K562 (cell line): ENCODE data around the gene ELOF1. TPM values are rescaled to one million over a fixed set of nuclear protein-coding genes. Genes with fewer than 3 reads are reported as not detected.
A peak's percentile ranks its signal among the peaks of the same experiment; 100 is the strongest.

ENCODE experiments used
- ATAC-seq: fragments of 200-7000 bp; cut with Tn5 transposase; 3 replicates; pipeline ENCODE4 v1.9.1; 2020; ENCODE audit warnings: moderate library complexity
- BruUV-seq: library from RNA; stranded (reverse); fragments of 400-500 nt; replicated peaks from 2 replicates; lab custom pipeline; 2021; lab: Mats Ljungman, UMichigan
- CTCF ChIA-PET: fragments of 300-600 bp; formaldehyde crosslinking; extraction: SDS; loops from one replicate; lab custom pipeline; 2021; ENCODE audit warnings: low intra/inter-chr PET ratio; lab: Yijun Ruan, JAX
- POLR2A ChIA-PET: fragments of 300-600, 350-650 bp; sonication (Branson Sonifier 250); formaldehyde crosslinking; extraction: SDS; loops from one replicate; lab custom pipeline; 2021; ENCODE audit warnings: antibody characterized with exemption, inconsistent platforms; lab: Yijun Ruan, JAX
- DNase-seq, 4 experiments: peaks; one replicate each; pipeline versions ENCODE4 v3.0.0 to v3.0.0-alpha.2; 2011 to 2018; ENCODE audit warnings: low spot score in 3 of 4, mixed read lengths in 3 of 4; ENCODE audit errors: extremely low read depth in 1 of 4
- FAIRE-seq: peaks from 2 replicates; lab custom pipeline; 2011; peaks lifted over from hg19 to GRCh38; lab: Jason Lieb, UNC
- H2AFZ ChIP-seq: 2 replicates; pipeline ENCODE4 v1.6.0; 2011; ENCODE audit warnings: low read depth, low read length, control low read depth, inconsistent platforms
- H3K27ac ChIP-seq: fragments of 200-600 bp; 3 replicates; pipeline ENCODE4 v1.8.0; 2011; ENCODE audit warnings: low read depth, mild to moderate bottlenecking, control low read depth, inconsistent platforms, low read length, moderate library complexity, mixed read lengths; ENCODE audit errors: extremely low read depth
- H3K27me3 ChIP-seq, 2 experiments: fragments of 300-600 bp in 1 of 2; 2 replicates in 1 of 2; 3 replicates in 1 of 2; pipeline versions ENCODE4 v1.6.0 to v1.8.0; 2011; ENCODE audit warnings: inconsistent platforms in 2 of 2, low read length in 2 of 2, mild to moderate bottlenecking in 1 of 2, mixed read lengths in 1 of 2, moderate library complexity in 1 of 2; ENCODE audit not compliant: control insufficient read depth in 2 of 2, insufficient read depth in 2 of 2
- H3K36me3 ChIP-seq: fragments of 300-600 bp; 3 replicates; pipeline ENCODE4 v1.8.0; 2011; ENCODE audit warnings: mild to moderate bottlenecking, low read length, inconsistent platforms; ENCODE audit not compliant: control insufficient read depth, insufficient read depth
- H3K4me1 ChIP-seq, 2 experiments: fragments of 200-600 bp in 1 of 2; replicated peaks in 1 of 2; 2 replicates in 1 of 2; 3 replicates in 1 of 2; pipeline versions ENCODE4 v1.5.1 to v1.8.0; 2011; ENCODE audit warnings: inconsistent platforms in 2 of 2, low read length in 2 of 2, mild to moderate bottlenecking in 1 of 2, mixed read lengths in 1 of 2, moderate library complexity in 1 of 2; ENCODE audit not compliant: control insufficient read depth in 2 of 2, insufficient read depth in 2 of 2
- H3K4me2 ChIP-seq: 2 replicates; pipeline ENCODE4 v1.6.1; 2011; ENCODE audit warnings: low read length, control low read depth, inconsistent platforms, mixed read lengths; ENCODE audit not compliant: insufficient read depth
- H3K4me3 ChIP-seq: fragments of 200-600 bp; sonication (generic), shearing (Covaris generic); 2 replicates; pipeline ENCODE4 v1.5.1; 2016; ENCODE audit warnings: control low read depth, inconsistent platforms
- H3K79me2 ChIP-seq: fragments of 200-600 bp; 3 replicates; pipeline ENCODE4 v1.8.0; 2011; ENCODE audit warnings: low read length, inconsistent platforms; ENCODE audit not compliant: control insufficient read depth, insufficient read depth
- H3K9ac ChIP-seq, 2 experiments: 2 replicates each; pipeline versions ENCODE4 v1.6.0 to v1.6.1; 2011; ENCODE audit warnings: low read depth in 2 of 2, low read length in 2 of 2, control low read depth in 1 of 2, inconsistent platforms in 1 of 2, mild to moderate bottlenecking in 1 of 2, mixed read lengths in 1 of 2; ENCODE audit not compliant: insufficient read depth in 1 of 2
- H3K9me1 ChIP-seq: one replicate; pipeline ENCODE4 v1.6.0; 2011; ENCODE audit warnings: inconsistent platforms, mild to moderate bottlenecking, low read length, moderate library complexity; ENCODE audit not compliant: control insufficient read depth, insufficient read depth
- H3K9me3 ChIP-seq: replicated peaks from 2 replicates; pipeline ENCODE4 v1.5.1; 2011; ENCODE audit warnings: low read depth, low read length, inconsistent platforms; ENCODE audit not compliant: control insufficient read depth, insufficient read depth
- H4K20me1 ChIP-seq: replicated peaks from 2 replicates; pipeline ENCODE4 v1.6.1; 2011; ENCODE audit warnings: low read length, inconsistent platforms, mixed read lengths; ENCODE audit not compliant: control insufficient read depth, insufficient read depth
- ARID1B ChIP-seq: fragments of 450-650 bp; IDR thresholded peaks from 2 replicates; pipeline ENCODE4 v1.6.1; 2016; ENCODE audit warnings: antibody characterized with exemption, mild to moderate bottlenecking, inconsistent platforms
- ARID2 ChIP-seq: fragments of 450-650 bp; IDR thresholded peaks from 2 replicates; pipeline ENCODE4 v1.6.1; 2017; ENCODE audit warnings: antibody characterized with exemption, mild to moderate bottlenecking
- KDM1A ChIP-seq, 2 experiments: fragments of 450-650 bp; IDR thresholded peaks; 2 replicates each; pipeline ENCODE4 v1.6.1; 2016; ENCODE audit warnings: mild to moderate bottlenecking in 2 of 2
- MAFG ChIP-seq: fragments of 450-650 bp; conservative IDR thresholded peaks from 2 replicates; pipeline ENCODE4 v1.6.1; 2016; ENCODE audit warnings: missing genetic modification characterization, missing compliant biosample characterization
- RBM25 ChIP-seq: fragments of 200-400 bp; formaldehyde crosslinking; IDR thresholded peaks from 2 replicates; pipeline ENCODE4 v1.6.1; 2018; ENCODE audit warnings: low read length, low read depth, moderate library complexity; ENCODE audit not compliant: severe bottlenecking
- RBM39 ChIP-seq: fragments of 200-400 bp; formaldehyde crosslinking; optimal IDR thresholded peaks from 2 replicates; pipeline ENCODE3; 2018; ENCODE audit warnings: low read depth, low read length
- WGBS: fragments of 100-300 bp; shearing (Covaris generic); methylation state at CpG from one replicate; pipeline ENCODE4 v1.1.6; 2016; ENCODE audit warnings: low coverage, mixed read lengths; ENCODE audit not compliant: insufficient coverage; ENCODE audit errors: missing lambda C conversion rate; 5-methylcytosine and 5-hydroxymethylcytosine counted together
- in situ Hi-C: fragments of 300-500 bp; cut with MboI; formaldehyde crosslinking; loops from 4 replicates; pipeline ENCODE4 v1.15.0; 2018; ENCODE audit warnings: inconsistent platforms, mixed read lengths
- intact Hi-C: fragments of 100-400 bp; cut with micrococcal nuclease; formaldehyde crosslinking; loops from 2 replicates; pipeline ENCODE4 v1.14.2; 2022
- polyA plus RNA-seq, 8 experiments: library from polyadenylated mRNA; depleted of rRNA in 4 of 8; stranded (reverse) in 5 of 8; unstranded in 3 of 8; fragments of >200 nt; fragmentation: Nextera tagmentation in 2 of 8; fragmentation: Illumina TruSeq in 1 of 8; extraction: Ambion mirVana in 2 of 8; extraction: Trizol in 1 of 8; gene quantifications; 2 replicates each; pipeline versions ENCODE4 v1.2.1 to v1.2.3, GENCODE V29; 2011 to 2014; ENCODE audit warnings: inconsistent platforms in 1 of 8, missing spikeins in 1 of 8
- total RNA-seq, 7 experiments: library from RNA; depleted of rRNA in 6 of 7; stranded (reverse); fragments of >200 nt in 6 of 7; fragmentation: Illumina TruSeq in 2 of 7; extraction: Trizol in 2 of 7; gene quantifications; 2 replicates each; pipeline versions ENCODE4 v1.2.1 to v1.2.3, GENCODE V29; 2011 to 2021; ENCODE audit warnings: low replicate concordance in 1 of 7
- TF ChIP-seq, protein P1 (sequence below): IDR thresholded peaks from 2 replicates; pipeline ENCODE4 v1.6.1; 2016; ENCODE audit warnings: missing genetic modification characterization, missing compliant biosample characterization

Gene ELOF1
- total and polyA plus RNA-seq, 9 of the 15 experiments (the other 6 are each of a cell fraction or from before 2014, with no cell fraction given) = 16.7 to 147 (median 74.2) TPM

DNA sequence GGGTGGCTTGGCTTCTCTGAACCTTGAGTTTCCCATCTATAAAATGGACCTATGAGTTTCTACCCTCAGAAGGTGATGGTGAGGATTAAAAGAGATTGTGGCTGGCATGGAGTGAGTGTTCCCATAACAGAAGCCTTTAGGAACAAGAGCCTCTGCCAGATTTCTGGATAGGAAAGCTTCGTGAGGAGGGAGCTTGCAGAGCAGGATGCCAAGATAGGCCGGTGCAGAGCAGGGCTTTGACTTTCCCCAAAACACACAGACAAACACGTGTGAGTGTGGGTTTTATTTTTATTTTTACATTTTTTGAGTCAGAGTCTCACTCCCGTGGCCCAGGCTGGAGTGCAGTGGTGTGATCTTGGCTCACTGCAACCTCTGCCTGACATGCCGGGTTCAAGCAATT is 24.1 kb downstream of the ELOF1 start:
- POLR2A ChIA-PET = interaction anchor here (0.9 kb wide), 1 partner anchor 34 kb away, joined by 3 read pairs; no protein-coding TSS in a partner anchor
- intact Hi-C loops (loop anchor here (5.0 kb wide), 1 partner anchor 38 kb away; no protein-coding TSS in a partner anchor), in situ Hi-C loops (no loop called here)
- BruUV-seq = no TSS peak
- no peak for DNase-seq
- H3K36me3 ChIP-seq = no peaks in the 10 kb centered on the region
- H3K27me3 ChIP-seq = no peaks in the 10 kb centered on the region
- TF ChIP-seq KDM1A (IDR thresholded peaks at IDR 0.05) (0 out of 4 replicates have a peak, but pooled peaks have one; percentile 0 to 22), ARID1B (no peak), RBM25 (peak; percentile 50), ARID2 (no peak), RBM39 (peak; percentile 25), MAFG (tag) (no peak)
- TF ChIP-seq, protein P1, sequence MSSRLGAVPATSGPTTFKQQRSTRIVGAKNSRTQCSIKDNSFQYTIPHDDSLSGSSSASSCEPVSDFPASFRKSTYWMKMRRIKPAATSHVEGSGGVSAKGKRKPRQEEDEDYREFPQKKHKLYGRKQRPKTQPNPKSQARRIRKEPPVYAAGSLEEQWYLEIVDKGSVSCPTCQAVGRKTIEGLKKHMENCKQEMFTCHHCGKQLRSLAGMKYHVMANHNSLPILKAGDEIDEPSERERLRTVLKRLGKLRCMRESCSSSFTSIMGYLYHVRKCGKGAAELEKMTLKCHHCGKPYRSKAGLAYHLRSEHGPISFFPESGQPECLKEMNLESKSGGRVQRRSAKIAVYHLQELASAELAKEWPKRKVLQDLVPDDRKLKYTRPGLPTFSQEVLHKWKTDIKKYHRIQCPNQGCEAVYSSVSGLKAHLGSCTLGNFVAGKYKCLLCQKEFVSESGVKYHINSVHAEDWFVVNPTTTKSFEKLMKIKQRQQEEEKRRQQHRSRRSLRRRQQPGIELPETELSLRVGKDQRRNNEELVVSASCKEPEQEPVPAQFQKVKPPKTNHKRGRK (tag) = peak; percentile 59; the same call in 1 of the 2 replicates
- TF ChIP-seq, all 486 proteins: peak for 4
- H3K4me1 ChIP-seq = peaks cover 31 to 42% of the 10 kb centered on the region in 2 experiments; a peak in 4 of 5 replicates
- CTCF ChIA-PET = no interaction called here
- H3K9me1 ChIP-seq = no peaks in the 10 kb centered on the region
- H3K27ac ChIP-seq = no peak overlapping the region
- H3K9ac ChIP-seq = no peak overlapping the region
- FAIRE-seq = no peak
- WGBS = 59% methylated on average over 5 of the region's 5 CpGs
- H2AFZ ChIP-seq = no peak overlapping the region
- no peaks in the 10 kb centered on the region for H4K20me1 ChIP-seq
- no peak for ATAC-seq
- no peaks in the 10 kb centered on the region for H3K9me3 ChIP-seq
- H3K4me3 ChIP-seq = no peak overlapping the region
- no peaks in the 10 kb centered on the region for H3K79me2 ChIP-seq
- no peak overlapping the region for H3K4me2 ChIP-seq
